Suprapubic skin (tissue), 4 donors: Measurements from ENCODE around the gene NAA10. TPM values are rescaled to one million over a fixed set of nuclear protein-coding genes. Genes with fewer than 3 reads are reported as not detected.

Experiments used
- DNase-seq, 2 donors: peaks; one replicate each; pipeline ENCODE4 v3.0.0-alpha.2; 2019; ENCODE audit warnings: low spot score in 2 of 2
- H3K27ac ChIP-seq: fragments of 200-600 bp; sonication (generic); one replicate; pipeline ENCODE4 v1.5.1; 2019
- H3K27me3 ChIP-seq: fragments of 200-600 bp; sonication (generic); one replicate; pipeline ENCODE4 v1.5.1; 2019
- H3K36me3 ChIP-seq: fragments of 200-600 bp; sonication (generic); one replicate; pipeline ENCODE4 v1.5.1; 2019
- H3K4me1 ChIP-seq: fragments of 200-600 bp; sonication (generic); one replicate; pipeline ENCODE4 v1.5.1; 2019
- H3K4me3 ChIP-seq: fragments of 200-600 bp; sonication (generic); one replicate; pipeline ENCODE4 v1.5.1; 2019; ENCODE audit warnings: mild to moderate bottlenecking
- H3K9me3 ChIP-seq: fragments of 200-600 bp; sonication (generic); one replicate; pipeline ENCODE4 v1.5.1; 2019
- CTCF ChIP-seq, 2 donors: fragments of 200-600 bp in 1 of 2; fragments of 450-650 bp in 1 of 2; sonication (generic) in 1 of 2; IDR thresholded peaks; one replicate each; pipeline ENCODE4 v1.5.1; 2016 to 2019; ENCODE audit warnings: antibody characterized with exemption in 2 of 2, mild to moderate bottlenecking in 1 of 2, moderate library complexity in 1 of 2
- EP300 ChIP-seq: sonication (generic); formaldehyde crosslinking; IDR thresholded peaks from one replicate; pipeline ENCODE4 v1.6.1; 2017; ENCODE audit warnings: antibody characterized with exemption
- POLR2A ChIP-seq, 2 donors: fragments of 450-650 bp; IDR thresholded peaks; one replicate each; pipeline ENCODE4 v1.6.1; 2017; ENCODE audit warnings: antibody characterized with exemption in 2 of 2, mild to moderate bottlenecking in 2 of 2, moderate library complexity in 2 of 2
- POLR2AphosphoS5 ChIP-seq, 3 donors: sonication (generic); formaldehyde crosslinking; IDR thresholded peaks; one replicate each; pipeline ENCODE4 v1.6.1; 2017; ENCODE audit warnings: antibody characterized with exemption in 3 of 3
- WGBS: methylation state at CpG from one replicate; pipeline ENCODE4 v1.1.5; 2018; 5-methylcytosine and 5-hydroxymethylcytosine counted together
- total RNA-seq, 4 donors: library from RNA; depleted of rRNA; stranded (reverse); fragments of >200 nt; gene quantifications; one replicate each; pipeline ENCODE4 v1.1.0, GENCODE V29; 2016

Gene NAA10
- total RNA-seq, 4 donors from 2014 or later = 58.5 to 97.2 (median 73.0) TPM

GRCh38 chrX:153887385-153887784 is 47.5 kb downstream of the NAA10 start:
- WGBS = 64% methylated on average over 8 of the region's 8 CpGs
- H3K4me3 ChIP-seq = no peak overlapping the region
- no peak for DNase-seq
- peaks cover 17% of the 10 kb centered on the region for H3K4me1 ChIP-seq
- no peaks in the 10 kb centered on the region for H3K9me3 ChIP-seq
- TF ChIP-seq EP300 = no peak
- TF ChIP-seq POLR2AphosphoS5 (IDR thresholded peaks at IDR 0.05) = no peak
- TF ChIP-seq POLR2A (IDR thresholded peaks at IDR 0.05) = no peak
- TF ChIP-seq CTCF (IDR thresholded peaks at IDR 0.05) = no peak
- no peaks in the 10 kb centered on the region for H3K36me3 ChIP-seq
- H3K27ac ChIP-seq = no peak overlapping the region
- peaks cover 46% of the 10 kb centered on the region for H3K27me3 ChIP-seq

GRCh38 chrX:153886915-153887314 is 47.9 kb downstream of the NAA10 start:
- Histone ChIP-seq H3K36me3 (no peaks in the 10 kb centered on the region), H3K4me3 (no peak overlapping the region), H3K4me1 (peaks cover 17% of the 10 kb centered on the region), H3K27me3 (peaks cover 49% of the 10 kb centered on the region), H3K27ac (no peak overlapping the region), H3K9me3 (no peaks in the 10 kb centered on the region)
- no peak for TF ChIP-seq POLR2A (IDR thresholded peaks at IDR 0.05)
- no peak for TF ChIP-seq EP300
- no peak for TF ChIP-seq POLR2AphosphoS5 (IDR thresholded peaks at IDR 0.05)
- TF ChIP-seq CTCF (IDR thresholded peaks at IDR 0.05) = no peak
- DNase-seq = no peak
- 56% methylated on average over 6 of the region's 13 CpGs for WGBS

DNA sequence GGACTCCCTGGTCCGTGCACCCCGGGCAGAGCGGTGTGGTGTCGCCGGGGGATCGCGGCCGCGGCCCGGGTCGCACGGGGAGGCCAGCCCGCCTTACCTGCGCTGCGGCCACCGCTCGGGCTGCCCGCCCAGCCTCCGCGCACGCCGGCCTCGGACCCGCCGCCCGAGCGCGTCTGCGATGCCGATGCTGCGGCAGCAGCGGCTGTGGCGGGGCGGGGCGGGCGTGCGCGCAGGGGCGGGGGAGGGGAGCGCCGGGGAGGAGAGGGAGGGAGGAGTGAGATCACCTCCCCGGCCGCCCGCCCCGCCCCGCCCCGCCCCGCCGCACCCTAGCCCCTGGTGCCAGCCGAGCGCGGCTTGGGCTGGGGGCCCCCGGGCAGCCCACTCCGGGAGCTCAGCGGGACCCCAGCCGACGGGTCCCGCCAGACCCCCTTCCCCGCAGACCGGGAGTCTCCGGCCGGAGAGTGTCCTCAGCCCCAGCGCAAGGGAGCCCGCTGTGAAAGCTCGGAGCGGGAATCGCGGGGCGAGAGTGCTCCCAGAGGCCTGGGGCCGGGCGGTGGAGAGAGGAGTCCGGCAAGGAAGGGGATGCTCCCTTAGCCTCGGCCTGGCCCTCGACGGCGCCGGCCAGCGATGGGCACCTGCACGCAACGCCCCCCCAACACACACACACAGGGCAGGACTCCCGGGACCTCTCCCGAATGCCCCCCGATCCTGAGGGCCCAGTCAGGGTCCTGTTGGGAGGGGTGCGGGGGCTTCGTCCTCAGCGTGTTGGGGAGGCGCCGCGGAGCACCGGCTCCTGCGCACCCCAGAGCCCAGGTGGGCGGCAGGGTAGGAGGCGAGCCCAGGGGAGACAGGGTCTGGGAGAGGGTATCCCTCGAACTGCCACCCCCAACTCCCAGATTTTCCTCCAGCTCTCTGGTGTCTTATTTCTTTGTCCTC is 48.6 kb downstream of the NAA10 start, which contains the start of gene L1CAM:
TSS of gene L1CAM (minus strand) at position 206 of the 936 bp plus-strand sequence. CDS start 10,337 bp downstream, outside the sequence.
- 29% methylated on average over 13 of the region's 94 CpGs for WGBS
- no peak for TF ChIP-seq CTCF (IDR thresholded peaks at IDR 0.05)
- no peak for TF ChIP-seq POLR2A (IDR thresholded peaks at IDR 0.05)
- TF ChIP-seq EP300 = no peak
- no peak for TF ChIP-seq POLR2AphosphoS5 (IDR thresholded peaks at IDR 0.05)
- Histone ChIP-seq H3K4me1 (peaks cover 17% of the 10 kb centered on the region), H3K27ac (no peak within 1 kb of the TSS), H3K9me3 (no peaks in the 10 kb centered on the region), H3K4me3 (peak within 1 kb of the TSS; percentile 34), H3K36me3 (no peaks in the 10 kb centered on the region), H3K27me3 (peaks cover 56% of the 10 kb centered on the region)
- DNase-seq = no peak

DNA sequence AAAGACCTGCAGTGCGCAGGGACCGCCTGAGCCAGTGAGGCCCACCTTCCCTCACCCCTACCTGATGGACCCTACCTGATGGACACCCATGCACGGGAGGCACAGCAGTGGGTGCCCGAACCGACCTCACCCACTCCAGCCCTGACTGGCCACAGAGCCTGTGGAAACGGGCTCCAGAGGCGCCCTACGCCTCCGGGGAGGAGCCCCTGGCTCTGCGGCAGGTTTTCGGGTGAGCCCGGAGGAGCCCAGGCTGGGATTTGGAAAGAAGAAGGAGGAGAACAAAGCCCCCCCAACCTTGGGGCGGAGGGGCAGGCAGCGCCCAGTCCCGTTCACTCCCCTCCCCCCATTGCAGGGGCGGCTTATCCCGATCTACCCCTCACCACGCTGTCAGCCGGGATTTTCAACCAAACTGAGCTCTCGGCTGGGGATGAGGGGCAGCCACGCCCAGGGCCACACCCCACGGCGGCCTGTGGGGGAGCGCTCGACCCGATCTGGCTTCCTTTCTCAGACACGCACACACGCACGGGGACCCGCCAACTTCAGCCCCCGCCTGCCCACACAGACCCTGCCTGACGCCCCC is 49.5 kb downstream of the NAA10 start:
- 51% methylated on average over 12 of the region's 32 CpGs for WGBS
- peaks cover 61% of the 10 kb centered on the region for H3K27me3 ChIP-seq

More for the DNA sequence above, 49.5 kb downstream of the NAA10 start:
- Histone ChIP-seq H3K4me1 (peaks cover 17% of the 10 kb centered on the region), H3K9me3 (no peaks in the 10 kb centered on the region), H3K27ac (no peak overlapping the region), H3K36me3 (no peaks in the 10 kb centered on the region), H3K4me3 (peak overlapping the region; percentile 34)
- TF ChIP-seq CTCF (IDR thresholded peaks at IDR 0.05) = no peak
- no peak for TF ChIP-seq POLR2A (IDR thresholded peaks at IDR 0.05)
- TF ChIP-seq POLR2AphosphoS5 (IDR thresholded peaks at IDR 0.05) = no peak
- TF ChIP-seq EP300 = no peak
- no peak for DNase-seq
